ENCODE results near the gene PARP15. TPM values are rescaled to one million over a fixed set of nuclear protein-coding genes. Genes with fewer than 3 reads are reported as not detected.

PARP15 gene
- total RNA-seq, 2 experiments from 2014 or later = 0.70 to 3.4 TPM

DNA sequence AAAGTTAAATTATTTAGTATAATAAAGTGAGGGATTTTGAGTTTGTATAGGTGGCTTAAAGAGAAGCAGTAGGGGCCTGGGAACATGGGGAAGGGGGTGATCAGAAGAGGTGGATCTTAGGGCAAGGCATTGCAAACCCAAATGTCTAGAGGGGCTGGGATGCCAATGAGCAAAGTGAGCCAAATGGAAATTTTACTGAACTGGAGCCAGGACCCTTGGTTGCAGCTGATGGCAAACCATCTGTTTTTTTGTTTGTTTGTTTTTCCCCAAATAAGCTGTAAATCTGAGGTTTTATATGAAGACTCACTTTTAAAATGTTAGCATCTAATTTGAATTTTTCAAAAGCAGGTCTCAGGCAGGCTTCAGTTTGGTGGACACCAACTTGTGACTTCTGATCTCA lies 88.4 kb downstream of the PARP15 start:
- H3K9me2 ChIP-seq (ENCODE audit: insufficient read depth, low read length) = no peaks in the 10 kb centered on the region
- no peak for DNase-seq (ENCODE audit: low spot score)
- H2AFZ ChIP-seq (ENCODE audit: low read length) = no peak overlapping the region
- H3K4me2 ChIP-seq (ENCODE audit: low read length) = no peak overlapping the region
- no peaks in the 10 kb centered on the region for H3K79me2 ChIP-seq (ENCODE audit: insufficient read depth, low read depth, low read length)
- H3K4me3 ChIP-seq (ENCODE audit: low read depth, low read length, poor library complexity, severe bottlenecking) = no peak overlapping the region
- CTCF ChIA-PET (ENCODE audit: unreplicated experiment) = no interaction called here
- no peak for TF ChIP-seq EZH2phosphoT487 (IDR thresholded peaks at IDR 0.05; ENCODE audit: borderline replicate concordance, low read depth, low read length)
- BruUV-seq (replicated peaks) = no TSS peak
- intact Hi-C loops (cut with micrococcal nuclease; ENCODE audit: unreplicated experiment) = no loop called here
- peaks cover 6% of the 10 kb centered on the region for H3K4me1 ChIP-seq (ENCODE audit: insufficient read depth, low read length, poor library complexity, severe bottlenecking)
- no peak overlapping the region for H3K27ac ChIP-seq (ENCODE audit: low read depth, low read length, poor library complexity, severe bottlenecking)
- POLR2A ChIA-PET = no interaction called here
- no peaks in the 10 kb centered on the region for H3K36me3 ChIP-seq (ENCODE audit: insufficient read depth, low read length)
- H4K20me1 ChIP-seq (ENCODE audit: insufficient read depth, low read length) = no peaks in the 10 kb centered on the region
- no peaks in the 10 kb centered on the region for H3K9me3 ChIP-seq (ENCODE audit: low read length)

DNA sequence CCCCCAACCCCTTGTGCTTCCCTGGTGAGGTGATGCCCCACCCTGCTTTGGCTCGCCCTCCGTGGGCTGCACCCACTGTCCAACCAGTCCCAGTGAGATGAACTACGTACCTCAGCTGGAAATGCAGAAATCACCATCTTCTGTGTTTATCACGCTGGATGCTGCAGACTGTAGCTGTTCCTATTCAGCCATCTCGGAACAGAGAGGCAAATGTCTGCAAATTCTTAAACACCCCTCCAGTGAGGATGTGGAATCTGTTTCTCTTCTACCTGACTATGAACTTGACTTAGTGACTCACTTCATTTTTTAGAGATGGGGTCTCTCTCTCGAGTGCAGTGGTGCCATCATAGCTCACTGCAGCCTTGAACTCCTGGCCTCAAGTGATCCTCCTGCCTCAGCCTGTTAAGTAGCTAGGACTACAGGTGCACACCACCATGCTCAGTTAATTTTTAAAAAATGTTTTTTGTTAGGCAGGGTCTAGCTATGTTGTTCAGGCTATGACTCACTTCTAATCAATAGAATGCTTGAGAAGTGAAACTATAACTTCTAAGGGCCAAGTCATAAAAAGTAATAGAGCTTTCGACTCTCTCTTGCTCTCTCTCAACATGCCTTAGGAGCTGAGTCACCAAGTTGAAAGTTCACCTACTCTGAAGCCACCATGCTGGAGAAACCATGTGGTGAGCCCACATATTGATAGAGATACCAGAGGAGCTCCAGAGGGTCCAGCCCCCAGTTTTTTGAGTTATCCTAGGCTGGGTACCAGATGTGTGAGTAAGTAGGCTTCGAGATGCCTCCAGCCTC lies 91.7 kb downstream of the PARP15 start:
- intact Hi-C loops (cut with micrococcal nuclease; ENCODE audit: unreplicated experiment) = no loop called here
- no TSS peak for BruUV-seq (replicated peaks)
- Histone ChIP-seq H2AFZ (ENCODE audit: low read length) (no peak overlapping the region), H3K27ac (ENCODE audit: low read depth, low read length, poor library complexity, severe bottlenecking) (no peak overlapping the region), H4K20me1 (ENCODE audit: insufficient read depth, low read length) (no peaks in the 10 kb centered on the region), H3K4me1 (ENCODE audit: insufficient read depth, low read length, poor library complexity, severe bottlenecking) (peaks cover 2% of the 10 kb centered on the region), H3K79me2 (ENCODE audit: insufficient read depth, low read depth, low read length) (no peaks in the 10 kb centered on the region), H3K9me3 (ENCODE audit: low read length) (0 out of 2 replicates have a peak, but pooled peaks cover 5% of the 10 kb centered on the region), H3K4me3 (ENCODE audit: low read depth, low read length, poor library complexity, severe bottlenecking) (no peak overlapping the region), H3K4me2 (ENCODE audit: low read length) (no peak overlapping the region), H3K36me3 (ENCODE audit: insufficient read depth, low read length) (no peaks in the 10 kb centered on the region; the same call in 1 of the 2 replicates), H3K9me2 (ENCODE audit: insufficient read depth, low read length) (no peaks in the 10 kb centered on the region)
- TF ChIP-seq EZH2phosphoT487 (IDR thresholded peaks at IDR 0.05; ENCODE audit: borderline replicate concordance, low read depth, low read length) = no peak
- TF ChIP-seq, protein P1, sequence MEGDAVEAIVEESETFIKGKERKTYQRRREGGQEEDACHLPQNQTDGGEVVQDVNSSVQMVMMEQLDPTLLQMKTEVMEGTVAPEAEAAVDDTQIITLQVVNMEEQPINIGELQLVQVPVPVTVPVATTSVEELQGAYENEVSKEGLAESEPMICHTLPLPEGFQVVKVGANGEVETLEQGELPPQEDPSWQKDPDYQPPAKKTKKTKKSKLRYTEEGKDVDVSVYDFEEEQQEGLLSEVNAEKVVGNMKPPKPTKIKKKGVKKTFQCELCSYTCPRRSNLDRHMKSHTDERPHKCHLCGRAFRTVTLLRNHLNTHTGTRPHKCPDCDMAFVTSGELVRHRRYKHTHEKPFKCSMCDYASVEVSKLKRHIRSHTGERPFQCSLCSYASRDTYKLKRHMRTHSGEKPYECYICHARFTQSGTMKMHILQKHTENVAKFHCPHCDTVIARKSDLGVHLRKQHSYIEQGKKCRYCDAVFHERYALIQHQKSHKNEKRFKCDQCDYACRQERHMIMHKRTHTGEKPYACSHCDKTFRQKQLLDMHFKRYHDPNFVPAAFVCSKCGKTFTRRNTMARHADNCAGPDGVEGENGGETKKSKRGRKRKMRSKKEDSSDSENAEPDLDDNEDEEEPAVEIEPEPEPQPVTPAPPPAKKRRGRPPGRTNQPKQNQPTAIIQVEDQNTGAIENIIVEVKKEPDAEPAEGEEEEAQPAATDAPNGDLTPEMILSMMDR (conservative IDR thresholded peaks at IDR 0.05; ENCODE audit: low read length) = no peak
- ChIA-PET CTCF (ENCODE audit: unreplicated experiment) (no interaction called here), POLR2A (interaction anchor here (0.5 kb wide), 1 partner anchor 853 kb away, joined by 3 read pairs; no protein-coding TSS in a partner anchor)
- no peak for DNase-seq (ENCODE audit: low spot score)

GRCh38 chr3:122671553-122671952 lies 94.1 kb downstream of the PARP15 start:
- H4K20me1 ChIP-seq (ENCODE audit: insufficient read depth, low read length) = no peaks in the 10 kb centered on the region
- H3K9me2 ChIP-seq (ENCODE audit: insufficient read depth, low read length) = no peaks in the 10 kb centered on the region
- CTCF ChIA-PET (ENCODE audit: unreplicated experiment) = no interaction called here
- intact Hi-C loops (cut with micrococcal nuclease; ENCODE audit: unreplicated experiment) = no loop called here
- H3K9me3 ChIP-seq (ENCODE audit: low read length) = 0 out of 2 replicates have a peak, but pooled peaks cover 15% of the 10 kb centered on the region
- BruUV-seq (replicated peaks) = no TSS peak
- no peak overlapping the region for H3K4me3 ChIP-seq (ENCODE audit: low read depth, low read length, poor library complexity, severe bottlenecking)
- H3K27ac ChIP-seq (ENCODE audit: low read depth, low read length, poor library complexity, severe bottlenecking) = no peak overlapping the region
- no peak for TF ChIP-seq EZH2phosphoT487 (IDR thresholded peaks at IDR 0.05; ENCODE audit: borderline replicate concordance, low read depth, low read length)
- TF ChIP-seq, protein P1 (conservative IDR thresholded peaks at IDR 0.05; ENCODE audit: low read length) = no peak
- POLR2A ChIA-PET = interaction anchor here (0.6 to 1.2 kb wide), 3 partner anchors 53 to 841 kb away, joined by 3 read pairs; no protein-coding TSS in a partner anchor
- no peaks in the 10 kb centered on the region; the same call in 1 of the 2 replicates for H3K36me3 ChIP-seq (ENCODE audit: insufficient read depth, low read length)
- DNase-seq (ENCODE audit: low spot score) = no peak
- no peaks in the 10 kb centered on the region for H3K79me2 ChIP-seq (ENCODE audit: insufficient read depth, low read depth, low read length)
- H3K4me1 ChIP-seq (ENCODE audit: insufficient read depth, low read length, poor library complexity, severe bottlenecking) = peaks cover 7% of the 10 kb centered on the region
- H2AFZ ChIP-seq (ENCODE audit: low read length) = no peak overlapping the region
- H3K4me2 ChIP-seq (ENCODE audit: low read length) = no peak overlapping the region
